A549 treated with GW870086 at 1 μM for 4 hours (cell line): ENCODE data around the gene ZNF75A. TPM values are rescaled to one million over a fixed set of nuclear protein-coding genes. Genes with fewer than 3 reads are reported as not detected.

Source experiments
- total RNA-seq: library from RNA; stranded (reverse); fragments of 200-300 nt; extraction: Qiagen RNA extraction; gene quantifications from 5 replicates; pipeline ENCODE4 v1.2.3, GENCODE V29; 2022; ENCODE audit warnings: low read depth

The ZNF75A gene
- 9.1 to 11.4 TPM (median 10.3 TPM) in 5 replicates for total RNA-seq

DNA sequence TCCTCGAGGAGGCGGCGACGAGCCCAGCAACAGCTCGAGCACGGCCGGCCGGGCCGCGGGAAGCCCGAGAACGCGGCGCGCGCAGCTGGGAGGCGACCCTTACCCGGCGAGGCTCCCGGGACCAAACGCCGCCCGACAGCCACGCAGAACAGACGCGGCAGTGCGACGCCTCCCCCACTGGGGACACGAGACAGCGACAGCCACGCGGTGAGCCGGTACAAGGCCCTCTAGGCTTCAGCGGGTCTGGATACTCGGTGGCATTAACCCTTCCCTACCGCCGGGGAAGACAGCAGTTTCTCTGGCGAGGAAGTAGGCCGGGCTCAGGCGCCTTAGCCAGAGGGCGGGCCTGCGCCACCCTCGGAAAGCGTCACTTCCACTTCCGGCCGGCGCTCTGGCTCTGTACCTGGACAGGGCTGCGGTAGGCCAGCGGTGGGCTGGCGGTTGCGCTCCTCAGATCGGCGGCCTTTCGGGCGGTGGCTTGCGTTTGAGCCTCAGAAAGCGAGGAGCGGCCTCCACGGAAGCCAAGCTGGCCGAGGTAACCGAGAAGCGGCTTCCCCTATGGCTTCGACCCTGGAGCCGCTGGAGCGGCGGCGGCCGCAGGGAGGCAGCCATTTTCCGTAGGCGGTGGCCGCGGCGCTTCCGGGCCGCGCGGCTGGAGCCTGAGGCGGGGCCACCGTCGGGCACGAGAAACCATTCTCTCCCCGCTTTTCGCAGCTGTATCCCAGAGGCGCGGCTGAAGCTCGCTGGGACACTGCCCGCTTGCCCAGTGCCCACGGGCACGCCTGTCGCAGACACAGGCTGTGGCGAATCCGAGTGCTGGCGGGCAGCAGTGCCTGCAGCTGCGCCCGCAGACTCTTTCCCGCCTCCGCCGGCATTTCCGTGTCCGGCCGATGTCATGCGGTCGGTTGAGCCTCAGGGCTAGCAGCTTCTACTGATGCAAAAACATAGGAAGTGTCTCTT is at the start of gene ZNF75A, which contains the start of gene TIGD7:
Gene ZNF75A (plus strand): TSS at position 389 of the 960 bp plus-strand sequence. CDS start 2,932 bp downstream, outside the sequence.
Gene TIGD7 (minus strand): TSS at position 322 of the 960 bp plus-strand sequence. CDS start 4,816 bp downstream, outside the sequence.

DNA sequence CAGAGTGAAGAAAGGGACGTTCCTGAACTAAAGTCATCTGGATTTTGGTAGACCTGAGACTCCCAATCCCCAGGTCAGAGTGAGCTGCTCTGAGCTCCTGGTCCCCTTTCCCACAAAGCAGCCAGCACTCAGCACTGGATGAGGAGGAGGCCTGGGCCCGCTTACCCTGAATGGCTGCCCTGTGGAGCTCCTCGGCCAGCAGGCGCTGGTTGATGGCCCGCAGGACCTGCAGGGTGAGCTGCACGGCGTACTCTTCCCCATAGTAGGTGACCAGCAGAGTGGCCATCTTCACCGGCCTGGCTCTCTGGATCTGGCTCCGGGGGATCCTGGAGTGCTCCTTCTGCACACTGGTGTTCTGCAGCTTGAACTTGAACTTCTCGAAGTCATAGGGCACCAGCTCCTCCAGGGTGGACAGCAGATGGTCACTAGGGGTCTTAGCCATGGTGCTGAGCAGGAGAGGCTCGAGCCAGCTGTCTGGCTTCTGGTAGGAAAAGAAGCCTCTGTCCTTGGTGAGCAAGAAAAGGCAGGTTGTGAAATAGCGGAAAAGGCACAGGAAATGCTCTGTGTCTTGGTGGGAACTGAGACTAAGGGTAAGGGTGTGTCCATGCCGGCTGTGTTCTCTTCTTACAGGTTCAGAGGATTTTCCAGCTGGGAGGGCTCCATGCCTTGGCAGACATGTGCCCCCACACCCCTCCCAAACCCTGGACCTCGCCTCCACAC is 49.0 kb upstream of the ZNF75A start, which contains the start of gene MEFV:
Gene MEFV (minus strand): TSS at position 488 of the 720 bp plus-strand sequence. CDS start 46 bp downstream, at position 442.

DNA sequence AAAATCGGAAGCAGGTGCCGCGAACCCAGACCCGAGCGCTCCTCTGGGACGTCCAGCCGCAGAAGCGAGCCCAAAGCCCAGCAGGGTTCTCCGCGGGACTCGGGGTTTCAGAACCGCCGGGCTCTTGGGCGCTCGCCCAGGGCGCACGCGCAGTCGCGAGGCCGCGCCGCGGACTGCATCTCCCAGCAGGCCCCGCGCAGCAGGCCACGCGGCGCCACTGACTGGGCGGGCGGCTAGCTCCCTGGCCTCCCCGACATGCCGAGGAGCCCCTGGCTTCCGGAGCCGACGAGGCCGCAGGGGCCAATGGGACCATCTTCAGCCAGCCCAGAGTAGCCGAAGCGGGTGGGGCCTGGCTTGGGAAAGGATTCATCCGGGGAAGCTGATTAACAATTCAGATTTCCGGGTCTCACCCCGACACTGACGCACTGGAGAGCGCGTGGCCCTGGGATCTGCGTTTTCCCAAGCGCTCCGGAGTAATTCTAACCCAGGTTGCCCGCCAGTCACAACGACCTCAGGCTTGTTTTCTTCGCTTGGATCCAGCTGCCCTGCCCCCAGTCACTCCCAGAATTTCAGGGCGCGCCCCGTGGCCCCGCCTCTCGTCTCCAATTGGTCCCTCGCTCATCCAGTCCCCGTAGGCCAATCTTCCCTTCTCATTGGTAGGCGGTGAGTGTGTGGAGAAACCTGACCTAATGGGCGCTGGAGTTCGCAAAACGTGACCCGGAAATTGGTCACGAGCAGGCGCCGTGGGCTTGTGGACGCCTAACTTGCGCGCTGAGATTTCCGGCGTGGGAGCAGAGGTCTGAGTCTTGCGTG is 22.4 kb upstream of the ZNF75A start, which contains the start of gene ZNF263:
Gene ZNF263 (plus strand): TSS at position 762 of the 813 bp plus-strand sequence. CDS start 328 bp downstream, outside the sequence.

DNA sequence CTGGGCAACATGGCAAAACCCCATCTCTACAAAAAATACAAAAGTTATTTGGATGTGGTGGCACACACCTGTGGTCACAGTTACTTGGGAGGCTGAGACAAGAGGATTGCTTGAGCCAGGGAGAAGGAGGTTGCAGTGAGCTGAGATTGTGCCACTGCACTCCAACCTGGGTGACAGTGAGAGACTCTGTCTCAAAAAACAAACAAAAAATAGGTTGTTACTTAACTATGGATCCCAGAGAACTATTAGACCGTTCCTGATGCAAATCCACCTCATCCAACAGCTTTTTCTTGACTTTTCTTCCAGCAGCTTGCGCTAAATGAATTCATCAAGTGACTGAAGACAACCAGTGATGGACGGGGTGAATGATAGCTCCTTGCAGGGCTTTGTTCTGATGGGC is 50.3 kb downstream of the ZNF75A start, which contains the start of gene OR2C1:
Gene OR2C1 (plus strand): TSS at position 301 of the 400 bp plus-strand sequence. CDS start 52 bp downstream, at position 353.

Other genes starting within 250 kb of the ZNF75A start
- 21.6 to 35.8 TPM (median 29.8 TPM) in 5 replicates for gene IL32, start 239.9 kb upstream of the ZNF75A start, total RNA-seq
- 0.33 TPM in 1 of 5 replicates, not detected in the others for gene ZSCAN10, start 206.2 kb upstream of the ZNF75A start, total RNA-seq
- gene ZNF205, start 192.9 kb upstream of the ZNF75A start, total RNA-seq: 10.8 to 15.4 TPM (median 14.6 TPM) in 5 replicates
- 9.1 to 12.0 TPM (median 11.5 TPM) in 5 replicates for gene ZNF213, start 170.5 kb upstream of the ZNF75A start, total RNA-seq
- gene OR1F1, start 117.3 kb upstream of the ZNF75A start, total RNA-seq: 0.18 to 0.67 TPM (median 0.35 TPM) in 4 of 5 replicates, not detected in the other
- gene ZNF200, start 70.3 kb upstream of the ZNF75A start, total RNA-seq: 7.9 to 8.4 TPM (median 8.2 TPM) in 5 replicates
- 0.16 TPM in 1 of 5 replicates, not detected in the others for gene MEFV, start 48.9 kb upstream of the ZNF75A start, total RNA-seq
- gene ZNF263, start 22.0 kb upstream of the ZNF75A start, total RNA-seq: 34.5 to 40.6 TPM (median 38.5 TPM) in 5 replicates
- 0.73 to 1.7 TPM (median 1.2 TPM) in 5 replicates for gene TIGD7, start 67 bp upstream of the ZNF75A start, total RNA-seq
- gene OR2C1, start 50.4 kb downstream of the ZNF75A start, total RNA-seq: not detected in 5 replicates
- gene ZSCAN32, start 95.5 kb downstream of the ZNF75A start, total RNA-seq: 12.3 to 18.3 TPM (median 16.1 TPM) in 5 replicates
- 11.8 to 13.9 TPM (median 13.3 TPM) in 5 replicates for gene ZNF174, start 95.7 kb downstream of the ZNF75A start, total RNA-seq
- gene ZNF597, start 138.0 kb downstream of the ZNF75A start, total RNA-seq: 0.90 to 1.3 TPM (median 0.96 TPM) in 5 replicates
- 43.4 to 54.2 TPM (median 51.8 TPM) in 5 replicates for gene NAA60, start 138.2 kb downstream of the ZNF75A start, total RNA-seq
- gene C16orf90, start 190.0 kb downstream of the ZNF75A start, total RNA-seq: not detected in 5 replicates
- gene CLUAP1, start 195.5 kb downstream of the ZNF75A start, total RNA-seq: 16.6 to 21.5 TPM (median 18.3 TPM) in 5 replicates